Type B pancreatic cell (in vitro differentiated cells): ENCODE results near the gene PHLDB3. TPM values are rescaled to one million over a fixed set of nuclear protein-coding genes. Genes with fewer than 3 reads are reported as not detected.
"Not testable (repeated sequence)": the region's sequence is repeated elsewhere in the genome, so short reads cannot be mapped to it uniquely, and the experiment has no call there.

Experiments
- DNase-seq: peaks from one replicate; pipeline ENCODE4 v3.0.0; 2021; ENCODE audit warnings: mixed read lengths; ENCODE audit not compliant: unreplicated experiment; ENCODE audit errors: extremely low spot score
- H3K27ac Mint-ChIP-seq: 2 replicates; pipeline ENCODE4 v1.8.0; 2021; ENCODE audit warnings: mild to moderate bottlenecking, mixed read lengths
- H3K27me3 Mint-ChIP-seq: 2 replicates; pipeline ENCODE4 v1.8.0; 2021; ENCODE audit warnings: mixed read lengths
- H3K36me3 Mint-ChIP-seq: 2 replicates; pipeline ENCODE4 v1.8.0; 2021; ENCODE audit warnings: mixed read lengths
- H3K4me1 Mint-ChIP-seq: one replicate; pipeline ENCODE4 v1.8.0; 2021; ENCODE audit warnings: mixed read lengths; ENCODE audit not compliant: unreplicated experiment
- H3K4me3 Mint-ChIP-seq: 2 replicates; pipeline ENCODE4 v1.8.0; 2021; ENCODE audit warnings: mild to moderate bottlenecking, mixed read lengths
- H3K9me3 Mint-ChIP-seq: 2 replicates; pipeline ENCODE4 v1.8.0; 2021; ENCODE audit warnings: mixed read lengths
- total RNA-seq: library from RNA; stranded (reverse); gene quantifications from 2 replicates; pipeline ENCODE4 v1.2.1, GENCODE V29; 2021; ENCODE audit warnings: low replicate concordance
- TF ChIP-seq, protein P1 (sequence below): fragments of 200-600 bp; sonication (generic); conservative IDR thresholded peaks from 2 replicates; pipeline ENCODE4 v1.5.0; 2021; ENCODE audit warnings: antibody characterized with exemption, mild to moderate bottlenecking

PHLDB3 gene
- total RNA-seq, 1 donor from 2014 or later: 37.9 TPM

DNA sequence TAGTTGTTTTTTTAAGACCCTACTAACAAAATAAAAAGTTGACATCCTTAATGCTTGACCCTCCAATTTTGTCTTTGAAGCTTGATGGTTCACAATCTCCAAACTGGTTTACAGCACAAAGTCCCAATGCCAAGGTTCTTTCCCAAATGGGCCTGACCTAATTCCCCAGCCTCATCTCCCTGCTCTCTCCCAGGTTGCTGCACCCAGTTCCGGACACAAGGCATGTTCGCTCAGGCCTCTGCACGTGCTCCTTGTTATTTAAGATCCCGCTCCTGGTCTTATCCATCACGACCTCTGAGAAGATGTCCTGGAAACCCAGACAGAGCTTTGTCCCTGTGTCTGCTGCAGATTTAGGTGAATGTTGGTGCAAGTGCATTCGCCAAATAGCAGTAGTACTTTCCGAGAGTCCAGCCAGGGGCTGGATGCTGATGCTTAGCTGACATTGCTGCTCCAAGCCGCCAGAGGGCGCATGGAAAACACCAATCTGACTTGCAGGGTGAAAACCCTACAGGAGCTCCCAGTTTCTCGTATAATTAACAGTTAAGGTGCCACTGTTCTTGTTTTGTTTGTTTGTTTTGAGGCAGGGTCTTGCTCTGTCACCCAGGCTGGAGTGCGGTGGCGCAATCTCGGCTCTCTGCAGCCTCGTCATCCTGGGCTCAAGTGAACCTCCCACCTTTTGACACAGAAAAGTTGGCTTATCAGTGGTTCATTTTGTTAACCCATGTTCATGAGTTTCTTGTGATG, 57.6 kb downstream of the PHLDB3 start:
- H3K9me3 Mint-ChIP-seq: no peaks in the 10 kb centered on the region
- peaks cover 6% of the 10 kb centered on the region for H3K27me3 Mint-ChIP-seq
- H3K4me3 Mint-ChIP-seq: no peak overlapping the region
- peak overlapping the region; percentile 64 for H3K27ac Mint-ChIP-seq
- peak; percentile 79 for DNase-seq
- H3K4me1 Mint-ChIP-seq: peaks cover 4% of the 10 kb centered on the region
- no peaks in the 10 kb centered on the region for H3K36me3 Mint-ChIP-seq
- TF ChIP-seq, protein P1, sequence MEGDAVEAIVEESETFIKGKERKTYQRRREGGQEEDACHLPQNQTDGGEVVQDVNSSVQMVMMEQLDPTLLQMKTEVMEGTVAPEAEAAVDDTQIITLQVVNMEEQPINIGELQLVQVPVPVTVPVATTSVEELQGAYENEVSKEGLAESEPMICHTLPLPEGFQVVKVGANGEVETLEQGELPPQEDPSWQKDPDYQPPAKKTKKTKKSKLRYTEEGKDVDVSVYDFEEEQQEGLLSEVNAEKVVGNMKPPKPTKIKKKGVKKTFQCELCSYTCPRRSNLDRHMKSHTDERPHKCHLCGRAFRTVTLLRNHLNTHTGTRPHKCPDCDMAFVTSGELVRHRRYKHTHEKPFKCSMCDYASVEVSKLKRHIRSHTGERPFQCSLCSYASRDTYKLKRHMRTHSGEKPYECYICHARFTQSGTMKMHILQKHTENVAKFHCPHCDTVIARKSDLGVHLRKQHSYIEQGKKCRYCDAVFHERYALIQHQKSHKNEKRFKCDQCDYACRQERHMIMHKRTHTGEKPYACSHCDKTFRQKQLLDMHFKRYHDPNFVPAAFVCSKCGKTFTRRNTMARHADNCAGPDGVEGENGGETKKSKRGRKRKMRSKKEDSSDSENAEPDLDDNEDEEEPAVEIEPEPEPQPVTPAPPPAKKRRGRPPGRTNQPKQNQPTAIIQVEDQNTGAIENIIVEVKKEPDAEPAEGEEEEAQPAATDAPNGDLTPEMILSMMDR: peak; percentile 97

DNA sequence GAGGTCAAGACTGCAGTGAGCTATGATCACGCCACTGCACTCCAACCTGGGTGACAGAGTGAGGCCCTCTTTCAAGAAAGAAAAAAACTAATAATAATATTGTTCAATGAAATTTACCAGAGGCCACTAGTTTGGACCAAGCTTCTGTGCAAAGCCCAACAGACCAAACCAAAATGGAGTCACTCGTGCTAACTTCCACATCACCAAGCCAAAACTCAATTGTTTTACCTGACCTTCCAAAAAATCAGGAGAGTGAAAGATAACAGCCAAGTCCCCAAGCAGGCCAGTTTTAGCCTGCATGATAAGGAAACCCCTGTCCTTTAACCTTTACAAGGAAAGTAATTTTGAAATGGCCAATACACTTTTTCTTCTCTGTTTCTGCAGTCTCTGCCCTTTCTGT, 59.1 kb downstream of the PHLDB3 start:
- Mint-ChIP-seq H3K4me1 (peaks cover 4% of the 10 kb centered on the region), H3K27me3 (peaks cover 11% of the 10 kb centered on the region), H3K9me3 (no peaks in the 10 kb centered on the region), H3K4me3 (no peak overlapping the region), H3K27ac (no peak overlapping the region), H3K36me3 (no peaks in the 10 kb centered on the region)
- TF ChIP-seq, protein P1: no peak
- no peak for DNase-seq

DNA sequence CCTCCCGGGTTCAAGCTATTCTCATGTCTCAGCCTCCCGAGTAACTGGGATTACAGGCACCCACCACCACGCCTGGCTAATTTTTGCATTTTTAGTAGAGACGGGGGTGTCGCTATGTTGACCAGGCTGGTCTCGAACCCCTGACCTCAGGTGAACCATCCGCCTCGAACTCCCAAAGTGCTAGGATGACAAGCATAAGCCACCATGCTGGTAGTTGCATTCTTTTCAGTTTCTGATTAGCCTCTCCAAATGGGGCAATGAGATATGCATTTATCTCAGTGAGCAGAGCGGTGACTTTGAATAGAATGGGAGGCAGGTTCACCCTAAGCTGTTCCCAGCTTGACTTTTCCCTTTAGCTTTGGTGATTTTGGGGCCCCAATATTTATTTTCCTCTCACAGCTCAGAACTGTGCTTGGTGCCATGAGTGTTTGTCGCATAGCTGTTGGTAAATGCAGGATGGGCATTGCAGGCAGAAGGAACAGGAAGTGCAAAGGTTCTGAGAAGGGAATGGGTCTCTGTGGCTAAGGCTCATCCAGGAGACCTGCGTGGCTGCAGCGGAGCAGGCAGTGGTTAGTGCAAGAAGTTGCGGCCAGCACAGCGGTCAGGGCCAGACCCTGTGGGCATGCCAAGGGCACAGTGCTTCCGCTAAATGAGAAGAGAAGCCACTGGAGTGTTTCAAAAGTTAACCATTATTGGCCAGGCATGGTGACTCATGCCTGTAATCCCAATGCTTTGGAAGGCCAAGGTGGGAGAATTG, 59.8 kb downstream of the PHLDB3 start:
- Mint-ChIP-seq H3K27ac (no peak overlapping the region), H3K36me3 (no peaks in the 10 kb centered on the region), H3K4me3 (no peak overlapping the region), H3K27me3 (peaks cover 13% of the 10 kb centered on the region), H3K4me1 (peaks cover 4% of the 10 kb centered on the region), H3K9me3 (no peaks in the 10 kb centered on the region)
- DNase-seq: no peak
- TF ChIP-seq, protein P1: no peak

DNA sequence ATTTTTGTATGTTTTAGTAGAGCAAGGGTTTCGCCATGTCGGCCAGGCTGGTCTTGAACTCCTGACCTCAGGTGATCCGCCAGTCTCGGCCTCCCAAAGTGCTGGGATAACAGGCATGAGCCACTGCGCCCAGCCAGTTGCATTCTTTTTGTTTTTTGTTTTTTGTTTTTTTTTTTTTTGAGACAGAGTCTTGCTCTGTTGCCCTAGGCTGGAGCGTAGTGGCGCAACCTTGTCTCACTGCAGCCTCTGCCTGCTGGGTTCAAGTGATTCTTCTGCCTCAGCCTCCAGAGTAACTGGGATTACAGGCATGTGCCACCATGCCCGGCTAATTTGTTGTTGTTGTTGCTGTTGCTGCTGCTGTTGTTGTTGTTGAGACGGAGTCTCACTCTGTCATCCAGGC, 60.5 kb downstream of the PHLDB3 start:
- not testable (repeated sequence) for H3K9me3 Mint-ChIP-seq, H3K4me3 Mint-ChIP-seq, DNase-seq, H3K36me3 Mint-ChIP-seq, H3K27ac Mint-ChIP-seq, H3K4me1 Mint-ChIP-seq
- H3K27me3 Mint-ChIP-seq: peaks cover 13% of the 10 kb centered on the region

DNA sequence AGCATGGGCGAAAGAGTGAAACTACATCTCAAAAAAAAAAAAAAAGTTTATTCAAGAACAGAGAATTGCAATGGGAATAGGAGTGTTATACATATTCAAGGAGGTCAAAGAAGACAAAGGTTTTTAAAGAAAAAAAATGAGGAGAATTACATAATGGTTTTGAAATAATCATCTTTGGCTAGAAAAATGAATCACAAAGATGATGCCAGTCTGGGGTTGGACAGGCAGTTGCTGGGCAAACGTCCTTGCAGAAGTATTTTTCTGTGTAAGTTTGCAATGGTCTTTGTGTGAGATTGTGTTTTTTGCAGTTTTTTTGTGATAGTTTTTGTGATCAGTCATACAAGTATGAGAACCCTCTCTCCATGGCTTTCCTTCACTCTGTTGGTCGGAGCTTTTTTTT, 62.8 kb downstream of the PHLDB3 start:
- Mint-ChIP-seq H3K27ac (no peak overlapping the region), H3K4me3 (no peak overlapping the region), H3K27me3 (peaks cover 10% of the 10 kb centered on the region), H3K9me3 (no peaks in the 10 kb centered on the region), H3K4me1 (no peaks in the 10 kb centered on the region), H3K36me3 (no peaks in the 10 kb centered on the region)
- TF ChIP-seq, protein P1: no peak
- no peak for DNase-seq

DNA sequence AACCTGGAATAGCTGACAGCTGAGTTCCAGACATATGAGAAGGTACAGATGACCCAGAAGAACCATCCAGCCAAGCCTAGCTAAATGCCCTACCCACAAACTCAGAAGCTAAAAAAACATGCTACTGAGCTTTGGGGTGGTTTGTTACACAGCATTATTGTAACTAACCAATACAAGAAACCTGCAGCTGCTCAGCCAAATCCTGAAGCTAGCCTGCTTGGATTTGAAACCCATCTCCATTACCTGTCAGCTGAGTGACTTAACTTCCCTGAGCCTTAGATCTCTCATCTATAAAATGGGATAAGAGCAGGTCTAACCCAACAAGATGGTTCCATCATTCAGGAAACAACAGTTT, 64.9 kb downstream of the PHLDB3 start:
- DNase-seq: no peak
- H3K27me3 Mint-ChIP-seq: peaks cover 10% of the 10 kb centered on the region
- H3K27ac Mint-ChIP-seq: no peak overlapping the region
- H3K36me3 Mint-ChIP-seq: no peaks in the 10 kb centered on the region
- no peaks in the 10 kb centered on the region for H3K9me3 Mint-ChIP-seq
- no peaks in the 10 kb centered on the region for H3K4me1 Mint-ChIP-seq
- TF ChIP-seq, protein P1: no peak
- no peak overlapping the region for H3K4me3 Mint-ChIP-seq
